HEK293 (cell line): ENCODE measurements around the gene IL1RAPL1.

Source experiments
- ELK4 ChIP-seq: IDR thresholded peaks from 2 replicates; pipeline ENCODE4 v1.6.1; 2011; ENCODE audit warnings: mild to moderate bottlenecking, low read depth, low read length, borderline replicate concordance
- MYNN ChIP-seq: fragments of 450-650 bp; formaldehyde crosslinking; IDR thresholded peaks from 2 replicates; pipeline ENCODE4 v1.5.1; 2016; ENCODE audit warnings: missing biosample characterization, missing genetic modification characterization, borderline replicate concordance
- ZBTB17 ChIP-seq: fragments of 450-650 bp; formaldehyde crosslinking; IDR thresholded peaks from 2 replicates; pipeline ENCODE4 v1.5.1; 2016; ENCODE audit warnings: missing biosample characterization, missing genetic modification characterization
- ZBTB8A ChIP-seq: fragments of 450-650 bp; formaldehyde crosslinking; IDR thresholded peaks from 2 replicates; pipeline ENCODE4 v1.5.1; 2016; ENCODE audit warnings: missing biosample characterization, missing genetic modification characterization
- ZNF146 ChIP-seq: fragments of 450-650 bp; formaldehyde crosslinking; IDR thresholded peaks from 2 replicates; pipeline ENCODE4 v1.5.1; 2016; ENCODE audit warnings: missing biosample characterization, missing genetic modification characterization
- ZNF292 ChIP-seq: fragments of 450-650 bp; formaldehyde crosslinking; IDR thresholded peaks from 2 replicates; pipeline ENCODE4 v1.5.1; 2016; ENCODE audit warnings: low read depth, missing biosample characterization, missing genetic modification characterization, borderline replicate concordance
- ZNF311 ChIP-seq: fragments of 450-650 bp; formaldehyde crosslinking; IDR thresholded peaks from 2 replicates; pipeline ENCODE4 v1.5.1; 2017; ENCODE audit warnings: missing biosample characterization, missing genetic modification characterization, borderline replicate concordance
- ZNF350 ChIP-seq: fragments of 450-650 bp; formaldehyde crosslinking; IDR thresholded peaks from 2 replicates; pipeline ENCODE4 v1.5.0; 2017; ENCODE audit warnings: missing biosample characterization, mild to moderate bottlenecking, missing genetic modification characterization
- ZNF391 ChIP-seq: fragments of 450-650 bp; formaldehyde crosslinking; IDR thresholded peaks from 2 replicates; pipeline ENCODE4 v1.5.1; 2016; ENCODE audit warnings: low read depth, missing biosample characterization, missing genetic modification characterization, borderline replicate concordance
- ZNF426 ChIP-seq: fragments of 450-650 bp; formaldehyde crosslinking; IDR thresholded peaks from 2 replicates; pipeline ENCODE4 v1.5.1; 2017; ENCODE audit warnings: missing biosample characterization, missing genetic modification characterization, mild to moderate bottlenecking, inconsistent platforms, moderate library complexity
- ZNF513 ChIP-seq: fragments of 450-650 bp; IDR thresholded peaks from 2 replicates; pipeline ENCODE4 v1.5.1; 2018; ENCODE audit warnings: missing biosample characterization, missing genetic modification characterization
- TF ChIP-seq, protein P1 (sequence below): fragments of 450-650 bp; formaldehyde crosslinking; IDR thresholded peaks from 2 replicates; pipeline ENCODE4 v1.5.1; 2016; ENCODE audit warnings: missing biosample characterization, missing genetic modification characterization

DNA sequence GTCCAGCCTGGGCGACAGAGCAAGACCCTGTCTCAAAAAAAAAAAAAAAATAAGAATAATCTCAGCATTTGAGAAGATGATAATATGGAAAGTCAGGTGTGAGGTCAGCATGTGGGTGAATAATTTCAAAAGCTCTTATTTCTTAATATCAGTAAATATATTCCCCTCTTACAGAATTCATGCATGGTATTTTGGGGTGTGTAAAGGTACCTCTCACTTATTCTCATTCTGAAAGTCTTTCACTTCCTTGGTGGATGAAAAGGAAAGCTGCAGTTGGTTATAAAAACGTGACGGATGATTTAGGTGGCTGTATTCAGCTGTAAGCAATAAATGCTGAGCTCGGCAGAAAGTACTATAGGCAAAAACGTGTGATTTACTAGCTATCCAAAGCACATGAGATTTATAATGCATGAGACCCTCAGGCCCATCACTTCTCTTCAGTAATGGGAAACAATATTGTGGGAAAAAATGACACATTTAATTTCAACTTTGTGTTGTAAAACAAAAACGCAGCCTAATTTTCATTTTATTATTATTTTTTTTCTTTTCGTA lies 1275.0 kb downstream of the IL1RAPL1 start:
- TF ChIP-seq ZNF311 (tag by site-specific recombination) = no peak
- TF ChIP-seq ZBTB17 = no peak
- TF ChIP-seq, protein P1, sequence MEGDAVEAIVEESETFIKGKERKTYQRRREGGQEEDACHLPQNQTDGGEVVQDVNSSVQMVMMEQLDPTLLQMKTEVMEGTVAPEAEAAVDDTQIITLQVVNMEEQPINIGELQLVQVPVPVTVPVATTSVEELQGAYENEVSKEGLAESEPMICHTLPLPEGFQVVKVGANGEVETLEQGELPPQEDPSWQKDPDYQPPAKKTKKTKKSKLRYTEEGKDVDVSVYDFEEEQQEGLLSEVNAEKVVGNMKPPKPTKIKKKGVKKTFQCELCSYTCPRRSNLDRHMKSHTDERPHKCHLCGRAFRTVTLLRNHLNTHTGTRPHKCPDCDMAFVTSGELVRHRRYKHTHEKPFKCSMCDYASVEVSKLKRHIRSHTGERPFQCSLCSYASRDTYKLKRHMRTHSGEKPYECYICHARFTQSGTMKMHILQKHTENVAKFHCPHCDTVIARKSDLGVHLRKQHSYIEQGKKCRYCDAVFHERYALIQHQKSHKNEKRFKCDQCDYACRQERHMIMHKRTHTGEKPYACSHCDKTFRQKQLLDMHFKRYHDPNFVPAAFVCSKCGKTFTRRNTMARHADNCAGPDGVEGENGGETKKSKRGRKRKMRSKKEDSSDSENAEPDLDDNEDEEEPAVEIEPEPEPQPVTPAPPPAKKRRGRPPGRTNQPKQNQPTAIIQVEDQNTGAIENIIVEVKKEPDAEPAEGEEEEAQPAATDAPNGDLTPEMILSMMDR (tag by site-specific recombination) = no peak
- TF ChIP-seq ZBTB8A (tag by site-specific recombination) = no peak
- TF ChIP-seq ZNF292 (tag by site-specific recombination) = no peak
- TF ChIP-seq MYNN = no peak
- no peak for TF ChIP-seq ELK4
- no peak for TF ChIP-seq ZNF391 (tag by site-specific recombination)
- no peak for TF ChIP-seq ZNF146
- no peak for TF ChIP-seq ZNF426 (tag by site-specific recombination)
- no peak for TF ChIP-seq ZNF513 (tag by site-specific recombination)
- TF ChIP-seq ZNF350 (tag by site-specific recombination) = no peak
